Endothelial cell of umbilical vein (primary cell): Measurements from ENCODE around the gene CHD5. TPM values are rescaled to one million over a fixed set of nuclear protein-coding genes. Genes with fewer than 3 reads are reported as not detected.

ENCODE experiments used
- BruUV-seq: library from RNA; stranded (reverse); fragments of 400-500 nt; replicated peaks from 2 replicates; lab custom pipeline; 2021; lab: Mats Ljungman, UMichigan
- CTCF ChIA-PET: fragments of 300-600, 350-600 bp; sonication (Branson Sonifier 250); formaldehyde crosslinking; loops from one replicate; lab custom pipeline; 2021; ENCODE audit warnings: antibody characterized with exemption, inconsistent platforms; lab: Charles Lee
- POLR2A ChIA-PET: fragments of 300-600, 350-600 bp; sonication (Branson Sonifier 250); formaldehyde crosslinking; loops from one replicate; lab custom pipeline; 2021; ENCODE audit warnings: antibody characterized with exemption, inconsistent platforms; lab: Charles Lee
- DNase-seq: peaks from one replicate; pipeline ENCODE4 v3.0.0-alpha.2; 2011; ENCODE audit warnings: low read depth, low spot score
- FAIRE-seq: peaks from 2 replicates; lab custom pipeline; 2011; peaks lifted over from hg19 to GRCh38; lab: Jason Lieb, UNC
- H2AFZ ChIP-seq: 2 replicates; pipeline ENCODE4 v1.6.0; 2012; ENCODE audit warnings: low read depth, low read length, control low read depth, inconsistent platforms
- H3K27ac ChIP-seq: 2 replicates; pipeline ENCODE4 v1.5.1; 2011; ENCODE audit warnings: low read depth, mild to moderate bottlenecking, control low read depth, low read length, moderate library complexity; ENCODE audit not compliant: insufficient read depth
- H3K27me3 ChIP-seq, 2 experiments: 2 replicates each; pipeline versions ENCODE4 v1.6.0 to v1.6.1; 2011; ENCODE audit warnings: low read length in 2 of 2, mixed read lengths in 1 of 2; ENCODE audit not compliant: control insufficient read depth in 2 of 2, insufficient read depth in 2 of 2
- H3K36me3 ChIP-seq, 2 experiments: 2 replicates in 1 of 2; 3 replicates in 1 of 2; pipeline ENCODE4 v1.5.1; 2011; ENCODE audit warnings: low read length in 2 of 2, mild to moderate bottlenecking in 1 of 2, moderate library complexity in 1 of 2; ENCODE audit not compliant: control insufficient read depth in 2 of 2, insufficient read depth in 2 of 2; ENCODE audit errors: extremely low read depth in 1 of 2
- H3K4me1 ChIP-seq: 3 replicates; pipeline ENCODE4 v1.5.1; 2011; ENCODE audit warnings: mild to moderate bottlenecking, low read length; ENCODE audit not compliant: control insufficient read depth, insufficient read depth; ENCODE audit errors: extremely low read depth
- H3K4me2 ChIP-seq: 2 replicates; pipeline ENCODE4 v1.6.1; 2011; ENCODE audit warnings: low read length, control low read depth, mixed read lengths; ENCODE audit not compliant: insufficient read depth
- H3K4me3 ChIP-seq, 3 experiments: fragments of 200-600 bp in 1 of 3; sonication (generic), shearing (Covaris generic) in 1 of 3; replicated peaks in 1 of 3; 2 replicates each; pipeline ENCODE4 v1.5.1; 2011 to 2016; ENCODE audit warnings: control low read depth in 3 of 3, low read length in 3 of 3, mild to moderate bottlenecking in 2 of 3, inconsistent platforms in 1 of 3, low read depth in 1 of 3, moderate library complexity in 1 of 3; ENCODE audit not compliant: insufficient read depth in 1 of 3
- H3K79me2 ChIP-seq: 2 replicates; pipeline ENCODE4 v1.6.0; 2012; ENCODE audit warnings: low read length, inconsistent platforms; ENCODE audit not compliant: control insufficient read depth, insufficient read depth
- H3K9ac ChIP-seq: replicated peaks from 2 replicates; pipeline ENCODE3; 2011; ENCODE audit warnings: low read length, control low read depth; ENCODE audit not compliant: insufficient read depth; ENCODE audit errors: extremely low read depth
- H3K9me1 ChIP-seq: replicated peaks from 3 replicates; pipeline ENCODE4 v1.6.0; 2011; ENCODE audit warnings: mild to moderate bottlenecking, low read length; ENCODE audit not compliant: control insufficient read depth, insufficient read depth; ENCODE audit errors: extremely low read depth
- H3K9me3 ChIP-seq: replicated peaks from 2 replicates; pipeline ENCODE4 v1.5.1; 2012; ENCODE audit warnings: low read length, inconsistent platforms; ENCODE audit not compliant: control insufficient read depth, insufficient read depth
- H4K20me1 ChIP-seq: replicated peaks from 2 replicates; pipeline ENCODE3; 2011; ENCODE audit warnings: mild to moderate bottlenecking, low read length; ENCODE audit not compliant: control insufficient read depth, insufficient read depth; ENCODE audit errors: extremely low read depth
- EZH2 ChIP-seq: IDR thresholded peaks from 2 replicates; pipeline ENCODE4 v1.6.1; 2012; ENCODE audit warnings: borderline replicate concordance, low read depth, mild to moderate bottlenecking, moderate library complexity, low read length, inconsistent platforms; ENCODE audit not compliant: severe bottlenecking
- FOS ChIP-seq: IDR thresholded peaks from 2 replicates; pipeline ENCODE4 v1.6.1; 2011; ENCODE audit warnings: mild to moderate bottlenecking, low read length, moderate library complexity, borderline replicate concordance; ENCODE audit not compliant: insufficient read depth
- GATA2 ChIP-seq: IDR thresholded peaks from 2 replicates; pipeline ENCODE4 v1.7.0; 2011; ENCODE audit warnings: low read depth, mild to moderate bottlenecking, moderate library complexity, mixed read lengths, low read length; ENCODE audit not compliant: insufficient read length, insufficient read depth
- JUN ChIP-seq: IDR thresholded peaks from 2 replicates; pipeline ENCODE4 v1.6.1; 2011; ENCODE audit warnings: borderline replicate concordance, low read depth; ENCODE audit not compliant: insufficient read length, insufficient read depth
- MYC ChIP-seq: IDR thresholded peaks from one replicate; pipeline ENCODE4 v1.6.1; 2011; ENCODE audit warnings: mild to moderate bottlenecking, low read depth, low read length
- POLR2A ChIP-seq: IDR thresholded peaks from 2 replicates; pipeline ENCODE4 v1.6.1; 2012; ENCODE audit warnings: low read depth, mild to moderate bottlenecking, control low read depth, low read length
- POLR2AphosphoS5 ChIP-seq: IDR thresholded peaks from 2 replicates; pipeline ENCODE4 v1.6.1; 2012; ENCODE audit warnings: low read depth, mild to moderate bottlenecking, control low read depth, low read length, moderate library complexity; ENCODE audit not compliant: insufficient read depth
- dilution Hi-C: fragments of 300-500 bp; cut with MboI; formaldehyde crosslinking; loops from one replicate; pipeline ENCODE4 v1.15.0; 2019; ENCODE audit warnings: low sequenced_read_pairs; ENCODE audit not compliant: extremely low pct_ligation_motif_present
- intact Hi-C: fragments of 100-400 bp; cut with micrococcal nuclease; formaldehyde crosslinking; loops from one replicate; pipeline ENCODE4 v1.10.0; 2022
- polyA plus RNA-seq, 4 experiments: library from polyadenylated mRNA; depleted of rRNA in 3 of 4; stranded (reverse) in 3 of 4; unstranded in 1 of 4; fragments of >200 nt; gene quantifications; 2 replicates each; pipeline versions ENCODE4 v1.2.1 to v1.2.3, GENCODE V29; 2011 to 2012; ENCODE audit warnings: missing spikeins in 1 of 4
- total RNA-seq: library from RNA; stranded (reverse); gene quantifications from 2 replicates; pipeline ENCODE4 v1.2.3, GENCODE V29; 2021
- TF ChIP-seq, protein P1 (sequence below): IDR thresholded peaks from 2 replicates; pipeline ENCODE4 v1.6.1; 2011; ENCODE audit not compliant: insufficient read depth, insufficient read length
- TF ChIP-seq, protein P2 (sequence below), 2 donors: IDR thresholded peaks; 1 replicate in 1 of 2; 2 replicates in 1 of 2; pipeline ENCODE4 v1.5.1; 2011; ENCODE audit warnings: low read length in 2 of 2, mild to moderate bottlenecking in 2 of 2, moderate library complexity in 2 of 2, control low read depth in 1 of 2, inconsistent platforms in 1 of 2, low read depth in 1 of 2; ENCODE audit not compliant: insufficient read depth in 1 of 2; ENCODE audit errors: extremely low read depth in 1 of 2

The CHD5 gene
- total and polyA plus RNA-seq, 2 donors (not counting 3 experiments of a cell fraction or from before 2014, with no cell fraction given) = 0.04 to 0.11 TPM

DNA sequence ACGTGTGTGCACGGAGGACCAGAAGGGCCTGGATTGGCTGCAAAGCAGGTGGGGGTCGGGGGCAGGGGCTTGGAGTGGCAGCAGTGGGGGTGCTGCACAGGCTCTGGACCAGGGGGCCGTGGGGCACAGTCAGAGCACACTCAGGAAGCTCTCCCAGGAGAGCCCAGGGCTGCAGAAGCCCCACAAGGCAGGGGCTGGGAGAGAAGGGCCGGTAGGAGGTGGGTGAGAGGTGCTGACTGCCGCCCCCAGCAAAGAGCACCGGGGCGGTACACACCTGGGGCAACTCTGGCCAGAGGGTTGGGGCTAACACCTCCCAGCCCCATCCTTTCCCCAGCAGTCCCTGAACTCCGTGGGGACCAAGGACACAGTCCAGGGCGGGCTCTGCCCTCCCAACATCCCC is 13.9 kb downstream of the CHD5 start:
- intact Hi-C loops = no loop called here

More for the DNA sequence above, 13.9 kb downstream of the CHD5 start:
- Histone ChIP-seq H3K4me2 (no peak overlapping the region), H3K9me1 (no peaks in the 10 kb centered on the region), H2AFZ (no peak overlapping the region), H3K4me3 (no peak overlapping the region), H3K36me3 (no peaks in the 10 kb centered on the region), H3K79me2 (no peaks in the 10 kb centered on the region), H3K9ac (no peak overlapping the region), H3K4me1 (no peaks in the 10 kb centered on the region), H3K27ac (no peak overlapping the region), H3K27me3 (no peaks in the 10 kb centered on the region), H3K9me3 (no peaks in the 10 kb centered on the region), H4K20me1 (no peaks in the 10 kb centered on the region)
- ChIA-PET POLR2A (no interaction called here), CTCF (interaction anchor here (1.6 kb wide), 1 partner anchor 39 kb away, joined by 4 read pairs; no protein-coding TSS in a partner anchor)
- no peak for FAIRE-seq
- dilution Hi-C loops = no loop called here
- no TSS peak for BruUV-seq
- TF ChIP-seq MYC = no peak
- TF ChIP-seq, protein P1, sequence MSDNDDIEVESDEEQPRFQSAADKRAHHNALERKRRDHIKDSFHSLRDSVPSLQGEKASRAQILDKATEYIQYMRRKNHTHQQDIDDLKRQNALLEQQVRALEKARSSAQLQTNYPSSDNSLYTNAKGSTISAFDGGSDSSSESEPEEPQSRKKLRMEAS = no peak
- TF ChIP-seq, protein P2, sequence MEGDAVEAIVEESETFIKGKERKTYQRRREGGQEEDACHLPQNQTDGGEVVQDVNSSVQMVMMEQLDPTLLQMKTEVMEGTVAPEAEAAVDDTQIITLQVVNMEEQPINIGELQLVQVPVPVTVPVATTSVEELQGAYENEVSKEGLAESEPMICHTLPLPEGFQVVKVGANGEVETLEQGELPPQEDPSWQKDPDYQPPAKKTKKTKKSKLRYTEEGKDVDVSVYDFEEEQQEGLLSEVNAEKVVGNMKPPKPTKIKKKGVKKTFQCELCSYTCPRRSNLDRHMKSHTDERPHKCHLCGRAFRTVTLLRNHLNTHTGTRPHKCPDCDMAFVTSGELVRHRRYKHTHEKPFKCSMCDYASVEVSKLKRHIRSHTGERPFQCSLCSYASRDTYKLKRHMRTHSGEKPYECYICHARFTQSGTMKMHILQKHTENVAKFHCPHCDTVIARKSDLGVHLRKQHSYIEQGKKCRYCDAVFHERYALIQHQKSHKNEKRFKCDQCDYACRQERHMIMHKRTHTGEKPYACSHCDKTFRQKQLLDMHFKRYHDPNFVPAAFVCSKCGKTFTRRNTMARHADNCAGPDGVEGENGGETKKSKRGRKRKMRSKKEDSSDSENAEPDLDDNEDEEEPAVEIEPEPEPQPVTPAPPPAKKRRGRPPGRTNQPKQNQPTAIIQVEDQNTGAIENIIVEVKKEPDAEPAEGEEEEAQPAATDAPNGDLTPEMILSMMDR (IDR thresholded peaks at IDR 0.05; ENCODE audit: extremely low read depth in 1 of 2, insufficient read depth in 1 of 2, low read depth in 1 of 2, low read length in 2 of 2) = no peak
- TF ChIP-seq JUN = no peak
- TF ChIP-seq POLR2A = no peak
- no peak for TF ChIP-seq EZH2
- no peak for TF ChIP-seq FOS
- no peak for TF ChIP-seq GATA2
- TF ChIP-seq POLR2AphosphoS5 = no peak
- DNase-seq = no peak
